ENCODE data around the gene C12orf42. TPM values are rescaled to one million over a fixed set of nuclear protein-coding genes. Genes with fewer than 3 reads are reported as not detected.

The C12orf42 gene
- total RNA-seq, 2 donors from 2014 or later: not detected

- Histone ChIP-seq H3K27me3 (no peaks in the 10 kb centered on the region), H3K36me3 (no peaks in the 10 kb centered on the region), H3K4me1 (no peaks in the 10 kb centered on the region), H3K27ac (no peak overlapping the region), H3K9ac (ENCODE audit: low read depth in 2 of 2, low read length in 2 of 2) (no peak overlapping the region), H3K4me3 (no peak overlapping the region), H3K9me3 (no peaks in the 10 kb centered on the region)
- intact Hi-C loops (cut with DNase I): no loop called here
- TF ChIP-seq CTCF (IDR thresholded peaks at IDR 0.05): no peak
- no peak for DNase-seq
Observed at GRCh38 chr12:103529306-103529705, 33.5 kb upstream of the C12orf42 start.

DNA sequence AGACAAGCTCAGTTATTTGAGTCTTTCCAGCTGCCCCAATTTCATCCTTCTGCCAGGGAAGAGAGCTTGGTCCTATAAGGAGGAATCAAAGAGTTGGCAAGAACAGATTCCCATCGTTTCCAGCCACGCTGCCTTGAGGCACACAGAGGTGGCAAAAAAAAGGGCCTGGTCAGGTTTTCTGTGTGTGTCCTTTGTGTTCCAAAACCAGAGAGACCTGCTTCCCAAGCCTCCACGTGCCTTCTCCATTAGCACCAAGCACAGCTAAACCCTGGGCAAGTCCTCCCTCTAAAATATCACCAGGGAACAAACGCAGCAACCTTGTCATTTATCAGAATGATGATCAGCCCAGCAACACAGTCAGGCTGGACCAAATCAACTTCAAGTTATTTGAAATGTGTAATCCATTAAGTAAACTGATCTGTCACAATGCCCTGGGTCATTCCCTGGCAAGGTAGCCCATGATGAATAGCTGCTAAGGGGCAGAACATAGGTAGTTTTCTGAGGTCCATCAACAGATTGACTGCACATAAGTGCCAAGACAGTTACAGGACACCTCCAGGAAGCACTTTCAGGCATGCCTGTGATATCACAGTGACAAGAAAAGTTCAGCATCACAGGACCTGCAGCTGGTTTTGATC is 28.6 kb upstream of the C12orf42 start:
- DNase-seq: no peak
- Histone ChIP-seq H3K27me3 (no peaks in the 10 kb centered on the region), H3K27ac (no peak overlapping the region), H3K9ac (ENCODE audit: low read depth in 2 of 2, low read length in 2 of 2) (no peak overlapping the region), H3K4me3 (no peak overlapping the region), H3K4me1 (no peaks in the 10 kb centered on the region), H3K36me3 (no peaks in the 10 kb centered on the region), H3K9me3 (no peaks in the 10 kb centered on the region)
- no peak for TF ChIP-seq CTCF (IDR thresholded peaks at IDR 0.05)
- intact Hi-C loops (cut with DNase I): no loop called here

- H3K9ac ChIP-seq (ENCODE audit: low read depth in 2 of 2, low read length in 2 of 2): no peak overlapping the region
- no peaks in the 10 kb centered on the region for H3K27me3 ChIP-seq
- DNase-seq: no peak
- H3K9me3 ChIP-seq: no peaks in the 10 kb centered on the region
- intact Hi-C loops (cut with DNase I): no loop called here
- H3K4me3 ChIP-seq: no peak overlapping the region
- no peaks in the 10 kb centered on the region for H3K36me3 ChIP-seq
- no peak for TF ChIP-seq CTCF (IDR thresholded peaks at IDR 0.05)
- H3K27ac ChIP-seq: no peak overlapping the region
- H3K4me1 ChIP-seq: no peaks in the 10 kb centered on the region
Observed at GRCh38 chr12:103523771-103524170, 28.0 kb upstream of the C12orf42 start.

DNA sequence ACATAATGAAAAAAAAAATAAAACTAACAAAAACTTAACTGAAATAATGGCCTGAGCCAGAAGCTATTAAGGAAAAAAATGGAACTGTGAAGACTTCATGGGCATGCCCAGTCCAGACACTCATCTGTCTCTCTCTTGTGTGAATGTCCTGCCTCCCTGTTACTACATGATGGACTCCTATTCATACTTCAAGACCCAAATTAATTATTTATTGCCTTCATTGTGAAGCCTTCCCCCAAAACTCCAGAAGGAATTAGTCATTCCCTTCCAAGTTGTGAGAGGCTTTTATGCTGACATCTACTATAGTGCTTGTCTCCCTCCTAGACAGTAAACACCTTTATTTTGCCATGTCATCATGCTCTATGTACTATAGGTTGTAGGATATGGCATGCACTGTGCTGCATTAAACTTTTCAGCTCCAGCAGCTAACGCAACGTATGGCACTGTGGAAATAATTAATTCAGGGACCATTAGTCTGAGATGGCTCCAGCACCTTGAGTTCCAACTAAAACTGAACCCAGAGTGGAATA is 25.0 kb upstream of the C12orf42 start:
- H3K27me3 ChIP-seq: no peaks in the 10 kb centered on the region
- no peak overlapping the region for H3K9ac ChIP-seq (ENCODE audit: low read depth in 2 of 2, low read length in 2 of 2)
- H3K36me3 ChIP-seq: no peaks in the 10 kb centered on the region
- H3K27ac ChIP-seq: no peak overlapping the region
- intact Hi-C loops (cut with DNase I): no loop called here
- H3K4me3 ChIP-seq: no peak overlapping the region
- no peak for TF ChIP-seq CTCF (IDR thresholded peaks at IDR 0.05)
- no peak for DNase-seq
- H3K9me3 ChIP-seq: no peaks in the 10 kb centered on the region
- no peaks in the 10 kb centered on the region for H3K4me1 ChIP-seq

DNA sequence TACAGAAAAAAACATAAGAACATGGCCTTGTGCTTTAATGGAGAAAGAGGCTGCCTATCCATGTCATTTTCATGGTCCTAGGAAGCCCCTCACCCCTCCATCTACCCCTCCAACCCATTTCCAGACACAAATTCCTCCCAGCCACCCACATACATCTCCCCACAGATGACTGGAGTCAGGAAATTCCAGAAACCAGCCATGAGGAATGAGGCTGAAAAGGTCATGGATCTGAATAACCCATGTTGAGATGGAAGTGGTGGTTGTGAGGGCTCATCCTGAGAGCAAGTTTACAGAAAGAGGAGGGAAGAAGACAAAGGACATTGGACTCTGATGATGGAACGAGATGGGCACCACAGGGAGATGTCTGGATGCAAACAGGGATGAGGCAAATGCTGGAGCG is 23.9 kb upstream of the C12orf42 start:
- Histone ChIP-seq H3K4me3 (no peak overlapping the region), H3K9ac (ENCODE audit: low read depth in 2 of 2, low read length in 2 of 2) (no peak overlapping the region), H3K27ac (no peak overlapping the region), H3K9me3 (no peaks in the 10 kb centered on the region), H3K27me3 (no peaks in the 10 kb centered on the region), H3K36me3 (no peaks in the 10 kb centered on the region), H3K4me1 (no peaks in the 10 kb centered on the region)
- intact Hi-C loops (cut with DNase I): no loop called here
- DNase-seq: no peak
- TF ChIP-seq CTCF (IDR thresholded peaks at IDR 0.05): no peak
